Measurements from ENCODE around the gene RAB19.
"Not testable (repeated sequence)": the region's sequence is repeated elsewhere in the genome, so short reads cannot be mapped to it uniquely, and the experiment has no call there.

The RAB19 gene

DNA sequence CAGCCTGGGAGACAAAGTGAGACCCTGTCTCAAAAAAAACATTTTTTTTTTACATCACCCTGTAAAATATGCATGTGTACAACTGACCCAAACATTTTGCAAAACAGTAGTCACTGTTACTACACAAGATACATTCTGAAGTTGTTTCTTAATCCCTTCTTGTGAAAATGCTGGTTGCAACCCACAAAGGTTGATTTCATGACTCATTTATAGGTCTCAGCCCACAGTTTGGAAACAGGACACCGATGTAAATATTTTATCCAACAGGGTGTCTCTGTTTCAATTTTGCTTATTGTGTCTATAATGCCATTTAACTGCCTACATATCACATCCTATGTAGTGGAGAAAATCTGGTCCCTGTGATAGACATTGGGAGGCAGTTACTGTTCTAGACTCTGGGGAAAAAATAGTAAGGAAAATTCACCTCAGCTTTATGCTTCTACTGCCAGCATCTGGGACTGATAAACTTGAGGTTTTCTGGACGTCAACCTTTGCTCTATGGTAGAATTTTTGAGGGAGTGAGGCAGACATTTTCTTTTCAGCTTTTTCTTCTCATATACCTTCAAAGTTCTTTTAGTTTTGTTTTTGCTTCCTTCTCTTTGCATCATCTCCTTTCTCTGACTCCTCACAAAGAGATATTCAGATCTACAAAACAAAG is 1.6 kb upstream of the RAB19 start:
- DNase-seq (ENCODE audit: low spot score), result no peak

DNA sequence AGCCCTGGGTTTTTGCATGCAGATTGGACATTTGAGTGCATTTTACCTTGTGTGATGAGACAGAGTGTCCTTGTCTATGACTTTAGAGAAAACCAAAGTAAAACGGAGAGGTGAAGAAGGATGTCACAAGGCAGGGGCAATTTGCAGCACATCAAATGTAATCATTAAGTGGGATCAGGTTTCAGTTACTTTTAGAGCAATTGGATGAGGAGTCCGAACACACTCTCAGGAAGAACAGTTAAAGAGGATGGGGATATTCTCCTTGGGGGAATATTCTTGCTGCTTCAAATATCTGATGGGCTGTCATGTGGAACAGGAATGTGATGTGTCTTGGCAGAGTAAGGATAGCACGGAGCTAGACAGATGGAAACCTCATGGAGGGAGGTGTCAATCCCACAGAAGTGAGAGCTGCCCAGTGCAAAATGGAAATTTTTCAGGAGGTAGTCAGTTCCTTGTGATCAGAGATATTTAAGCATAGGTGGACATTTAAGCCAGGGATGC is 757 bp downstream of the RAB19 start:
- no peak for DNase-seq (ENCODE audit: low spot score)

DNA sequence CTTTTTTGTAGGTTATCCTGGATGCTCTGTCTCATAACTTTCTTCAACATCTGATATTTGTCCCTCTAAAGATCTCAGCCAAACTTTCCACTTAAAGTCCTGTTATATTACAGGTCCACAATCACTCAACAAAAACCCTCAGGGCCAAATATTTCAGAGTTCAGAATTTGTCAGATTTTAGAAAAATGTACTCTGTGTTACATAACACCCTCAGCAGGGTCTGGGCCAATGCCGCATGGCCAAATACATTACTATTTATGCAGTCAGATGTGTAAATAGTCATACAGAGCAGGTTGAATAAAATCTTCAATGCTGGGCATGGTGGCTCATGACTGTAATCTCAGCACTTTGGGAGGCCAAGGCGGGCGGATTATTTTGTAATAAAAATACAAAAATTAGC is 11.5 kb downstream of the RAB19 start:
- DNase-seq (ENCODE audit: low spot score), result no peak

DNA sequence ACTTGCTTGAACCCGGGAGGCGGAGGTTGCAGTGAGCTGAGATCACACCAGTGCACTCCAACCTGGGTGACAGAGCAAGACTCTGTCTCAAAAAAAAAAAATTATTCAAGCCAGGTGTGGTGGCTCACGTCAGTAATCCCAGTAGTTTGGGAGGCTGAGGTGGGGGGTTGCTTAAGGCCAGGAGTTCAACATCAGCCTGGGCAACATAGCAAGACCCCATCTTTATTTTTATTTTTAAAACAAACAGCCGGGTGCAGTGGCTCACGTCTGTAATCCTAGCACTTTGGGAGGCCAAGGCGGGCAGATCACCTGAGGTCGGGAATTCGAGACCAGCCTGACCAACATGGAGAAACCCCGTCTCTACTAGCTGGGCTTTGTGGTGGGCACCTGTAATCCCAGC is 12.0 kb downstream of the RAB19 start:
- not testable (repeated sequence) for DNase-seq (ENCODE audit: low spot score)

DNA sequence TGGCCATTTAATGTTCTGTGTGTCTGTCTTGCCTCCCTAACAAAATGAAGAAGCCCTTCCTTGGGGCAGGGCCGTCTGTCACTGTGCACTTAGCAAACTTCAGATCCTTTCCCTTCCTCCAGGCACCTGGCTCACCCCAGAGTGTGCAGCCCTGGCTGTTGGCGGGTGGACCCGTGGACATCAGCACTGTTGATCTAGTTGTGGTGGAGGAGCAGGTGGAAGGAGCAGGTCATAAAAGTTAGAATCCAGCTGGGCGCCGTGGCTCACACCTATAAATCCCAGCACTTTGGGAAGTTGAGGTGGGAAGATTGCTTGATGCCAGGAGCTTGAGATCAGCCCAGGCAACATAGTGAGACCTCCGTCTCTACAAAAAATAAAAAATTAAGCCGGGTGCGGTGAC is 12.7 kb downstream of the RAB19 start:
- no peak for DNase-seq (ENCODE audit: low spot score)

DNA sequence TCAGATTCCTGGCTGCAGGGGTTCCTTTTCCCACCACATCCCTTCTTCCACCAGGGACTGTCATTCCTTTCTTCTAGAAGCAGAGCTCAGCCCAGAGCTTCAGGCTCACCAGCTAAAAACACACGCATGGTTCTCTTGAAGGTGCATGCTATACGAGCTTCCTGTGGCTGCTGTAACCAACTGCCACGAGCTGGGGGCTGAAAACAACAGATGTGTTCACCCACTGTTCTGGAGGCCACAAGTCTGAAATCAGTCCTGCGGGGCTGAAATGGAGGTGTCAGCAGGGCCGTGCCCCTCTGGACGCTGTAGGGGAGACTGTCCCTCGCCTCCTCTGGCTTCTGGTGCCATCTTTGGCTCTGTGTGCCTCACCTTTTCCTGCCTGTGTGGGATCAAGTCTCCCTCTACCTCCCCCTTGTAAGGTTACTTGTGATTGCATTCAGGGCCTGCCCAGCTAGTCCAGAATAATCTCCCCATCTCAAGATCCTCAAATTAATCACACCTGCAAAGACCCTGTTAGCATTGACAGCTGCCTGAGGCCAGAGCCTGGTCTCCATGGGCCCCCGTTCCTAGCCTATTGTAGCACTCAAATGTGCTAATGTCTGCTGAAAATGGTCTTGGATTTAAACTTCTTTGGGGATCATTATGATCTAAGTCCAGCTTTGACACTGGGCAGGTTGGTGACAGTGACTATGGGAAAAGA is 13.7 kb downstream of the RAB19 start:
- peak; percentile 0 for DNase-seq (ENCODE audit: low spot score)

DNA sequence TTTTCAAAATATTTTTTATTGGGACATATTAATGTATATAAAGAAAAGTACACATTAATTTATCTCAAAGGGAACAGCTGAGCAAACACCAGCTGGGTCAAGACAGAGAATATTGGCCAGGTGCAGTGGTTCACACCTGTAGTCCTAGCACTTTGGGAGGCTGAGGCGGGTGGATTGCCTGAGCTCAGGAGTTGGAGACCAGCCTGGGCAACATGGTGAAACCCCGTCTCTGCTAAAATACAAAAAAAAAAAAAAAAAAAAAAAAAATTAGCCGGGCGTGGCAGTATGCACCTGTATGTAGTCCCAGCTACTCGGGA is 14.3 kb downstream of the RAB19 start:
- DNase-seq (ENCODE audit: low spot score), result not testable (repeated sequence)

DNA sequence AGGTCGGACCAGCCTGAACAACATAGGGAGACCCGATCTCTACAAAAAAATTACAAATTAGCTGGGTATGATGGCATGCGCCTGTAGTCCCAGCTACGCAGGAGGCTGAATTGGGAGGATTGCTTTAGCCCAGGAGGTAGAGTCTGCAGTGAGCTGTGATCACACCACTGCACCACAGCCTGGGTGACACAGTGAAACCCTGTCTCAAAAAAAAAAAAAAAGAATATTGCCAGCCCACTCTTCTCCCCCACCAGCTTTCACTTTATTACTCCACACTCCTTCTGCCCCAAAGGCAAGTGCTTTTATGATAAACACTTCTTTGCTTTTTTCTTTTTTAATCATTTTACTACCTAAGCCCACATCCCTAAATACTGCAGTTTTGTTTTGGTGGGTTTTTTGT is 14.8 kb downstream of the RAB19 start:
- peak; percentile 0 for DNase-seq (ENCODE audit: low spot score)

DNA sequence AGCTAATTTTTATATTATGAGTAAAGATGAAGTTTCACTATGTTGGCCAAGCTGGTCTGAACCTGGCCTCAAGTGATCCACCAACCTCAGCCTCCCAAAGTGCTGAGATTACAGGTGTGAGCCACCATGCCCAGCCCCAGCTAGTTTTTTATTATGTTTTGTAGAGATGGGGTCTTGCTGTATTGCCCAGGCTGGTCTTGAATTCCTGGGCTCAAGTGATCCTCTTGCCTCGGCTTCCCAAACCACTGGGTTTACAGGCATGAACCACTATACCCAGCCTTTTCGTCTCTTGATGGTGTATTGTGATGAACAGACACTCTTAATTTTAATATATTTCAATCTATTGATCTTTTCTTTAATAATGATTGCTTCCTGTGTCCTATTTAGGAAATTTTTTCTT is 17.7 kb downstream of the RAB19 start:
- DNase-seq (ENCODE audit: low spot score), result no peak

DNA sequence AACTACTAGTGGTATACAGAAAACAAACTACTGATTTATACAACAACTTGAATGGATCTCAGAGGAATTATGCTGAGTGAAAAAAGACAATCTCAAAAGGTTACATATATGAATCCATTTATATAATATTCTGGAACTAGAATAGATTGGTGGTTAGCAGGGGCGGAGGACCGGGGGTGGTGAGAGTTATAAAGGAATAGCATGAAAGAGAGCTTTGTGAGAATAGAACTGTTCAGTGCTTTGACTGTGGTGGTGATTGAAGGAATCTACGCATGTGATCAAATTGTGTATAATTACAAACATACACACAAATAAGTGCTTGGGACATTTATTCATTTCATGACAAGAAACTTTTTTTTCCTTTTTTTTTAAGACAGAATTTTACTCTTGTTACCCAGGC is 19.6 kb downstream of the RAB19 start:
- no peak for DNase-seq (ENCODE audit: low spot score)

DNA sequence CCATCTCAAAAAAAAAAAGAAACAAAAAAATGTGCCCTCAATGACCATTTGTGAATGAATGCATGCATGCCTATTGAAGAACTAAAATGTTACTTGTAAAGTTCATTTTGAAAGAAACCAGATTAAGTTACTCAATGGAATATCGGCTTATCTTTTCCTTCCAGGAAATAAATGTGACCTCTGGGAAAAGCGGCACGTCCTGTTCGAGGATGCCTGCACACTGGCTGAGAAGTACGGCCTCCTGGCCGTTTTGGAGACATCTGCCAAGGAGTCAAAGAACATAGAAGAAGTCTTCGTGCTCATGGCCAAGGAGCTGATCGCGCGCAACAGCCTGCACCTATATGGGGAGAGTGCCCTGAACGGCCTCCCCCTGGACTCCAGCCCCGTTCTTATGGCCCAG is 21.9 kb downstream of the RAB19 start:
- DNase-seq (ENCODE audit: low spot score), result no peak

DNA sequence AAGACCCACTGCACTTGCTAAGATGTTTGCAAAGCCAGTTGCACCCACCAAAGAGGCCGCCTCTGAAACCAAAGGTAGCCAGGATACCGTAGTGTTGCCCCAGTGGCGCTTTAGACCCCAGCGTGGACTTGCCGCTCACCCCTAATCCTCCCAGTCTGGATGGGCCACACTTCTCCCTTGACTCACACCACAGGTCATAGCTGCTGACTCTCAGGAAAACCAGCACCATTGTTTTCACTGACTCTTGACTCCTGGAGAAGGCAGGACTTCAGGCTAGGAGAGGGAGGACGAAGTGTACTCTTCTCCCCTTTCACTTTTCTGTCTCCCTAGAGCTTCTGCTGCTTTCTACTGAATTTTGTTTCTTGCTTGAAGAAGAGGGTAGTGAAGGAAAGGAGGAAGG is 22.3 kb downstream of the RAB19 start:
- DNase-seq (ENCODE audit: low spot score), result no peak

DNA sequence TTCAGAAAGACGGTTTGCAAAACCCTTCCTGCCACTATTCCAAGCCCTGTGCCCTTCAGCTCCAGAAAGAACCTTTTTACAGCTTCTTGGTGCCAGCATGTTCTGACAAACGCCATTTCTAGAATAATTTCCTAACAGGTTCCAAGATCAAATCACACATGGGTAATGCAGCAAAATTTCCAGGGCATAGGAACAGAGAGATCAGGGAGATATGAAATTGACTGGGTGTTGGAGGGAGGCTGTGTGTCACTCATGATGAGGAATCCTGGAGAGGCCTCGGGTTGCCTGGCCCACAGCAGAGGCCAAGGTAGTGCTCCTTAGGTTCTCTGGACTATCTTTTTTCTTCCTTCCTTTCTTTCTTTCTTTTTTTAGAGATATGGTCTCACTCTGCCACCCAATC is 29.5 kb downstream of the RAB19 start:
- no peak for DNase-seq (ENCODE audit: low spot score)

DNA sequence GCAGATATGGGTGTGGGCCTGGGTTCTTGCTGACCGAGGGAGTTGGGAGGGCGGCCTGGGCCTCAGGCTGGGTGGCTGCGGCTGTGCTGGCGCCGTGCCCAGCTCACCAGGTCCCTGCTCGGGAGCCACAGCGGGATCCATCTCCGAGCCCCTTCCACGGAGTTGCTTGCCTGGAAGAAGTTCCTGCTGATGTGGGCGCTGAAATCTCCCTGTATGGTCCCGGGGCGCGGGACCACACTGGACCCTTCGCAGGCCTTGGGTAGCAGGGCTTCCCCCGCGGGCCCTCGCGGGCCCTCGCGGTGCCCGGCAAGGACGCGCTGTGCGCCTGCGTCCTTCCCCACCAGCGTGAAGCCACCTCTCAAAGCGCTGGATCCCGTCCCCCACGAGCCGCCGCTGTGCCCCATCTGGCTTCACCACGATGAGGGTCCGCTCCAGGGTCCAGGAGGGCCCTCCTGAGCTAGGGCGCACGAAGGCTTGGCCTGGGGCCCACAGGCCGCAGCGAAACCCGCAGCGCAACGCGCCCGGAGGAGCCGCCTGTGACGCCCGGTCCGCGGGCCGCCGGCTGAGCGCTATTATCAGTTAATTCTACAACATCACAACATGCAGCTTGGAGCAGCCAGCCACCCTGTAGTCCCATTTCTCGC is 31.5 kb downstream of the RAB19 start:
- DNase-seq (ENCODE audit: low spot score), result no peak

DNA sequence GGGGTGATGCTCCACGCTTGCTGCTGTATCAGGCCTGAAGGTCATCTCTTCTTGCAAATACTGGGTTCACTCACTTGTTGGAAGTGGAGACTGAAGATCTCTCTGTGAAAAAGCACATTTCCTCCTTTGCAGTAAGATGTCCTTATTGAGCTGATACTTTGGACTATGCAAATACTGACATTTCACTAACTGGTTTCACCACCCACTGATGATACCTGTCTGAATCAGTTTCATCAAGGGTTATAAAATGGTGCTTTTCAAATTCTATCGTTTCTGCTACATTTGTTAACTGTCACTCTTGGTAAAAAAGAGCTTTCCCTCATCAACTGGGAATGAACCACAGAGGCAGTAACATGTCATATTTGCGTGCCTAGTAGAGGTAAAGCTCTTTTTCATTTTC is 35.5 kb downstream of the RAB19 start:
- no peak for DNase-seq (ENCODE audit: low spot score)

DNA sequence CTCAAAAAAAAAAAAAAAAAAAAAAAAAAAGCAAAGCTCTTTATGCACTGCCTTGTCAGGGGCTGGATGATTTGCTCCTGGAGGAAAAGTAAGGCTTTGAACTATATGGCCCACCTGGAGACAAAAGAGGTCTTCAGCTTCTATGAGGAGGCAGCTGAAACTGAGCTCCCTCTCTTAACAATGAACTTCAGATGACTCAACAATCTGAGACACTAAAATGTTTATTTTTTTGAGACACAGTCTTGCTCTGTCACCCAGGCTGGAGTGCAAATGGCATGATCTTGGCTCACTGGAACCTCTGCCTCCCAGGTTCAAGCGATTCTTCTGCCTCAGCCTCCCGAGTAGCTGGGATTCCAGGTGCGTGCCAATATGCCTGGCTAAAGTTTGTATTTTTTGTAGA is 36.7 kb downstream of the RAB19 start:
- DNase-seq (ENCODE audit: low spot score), result no peak

DNA sequence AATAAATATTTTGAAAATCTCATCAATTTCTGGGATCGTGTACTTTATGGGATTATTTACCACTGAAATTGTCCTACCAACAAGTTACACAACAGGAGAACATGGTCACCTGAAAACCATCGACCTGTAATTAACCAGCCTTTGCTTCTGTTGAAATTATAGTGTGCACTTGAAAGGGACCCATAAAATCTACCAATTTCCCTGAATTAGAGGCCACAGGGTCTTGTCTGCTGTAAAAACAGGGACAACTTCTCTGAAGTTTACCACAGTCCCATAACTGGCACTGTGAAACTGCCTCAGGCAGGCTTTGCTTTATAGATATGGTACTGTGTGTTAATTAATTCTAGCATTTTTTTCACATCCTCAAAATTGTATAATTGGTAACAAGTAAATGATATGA is 37.7 kb downstream of the RAB19 start:
- no peak for DNase-seq (ENCODE audit: low spot score)

DNA sequence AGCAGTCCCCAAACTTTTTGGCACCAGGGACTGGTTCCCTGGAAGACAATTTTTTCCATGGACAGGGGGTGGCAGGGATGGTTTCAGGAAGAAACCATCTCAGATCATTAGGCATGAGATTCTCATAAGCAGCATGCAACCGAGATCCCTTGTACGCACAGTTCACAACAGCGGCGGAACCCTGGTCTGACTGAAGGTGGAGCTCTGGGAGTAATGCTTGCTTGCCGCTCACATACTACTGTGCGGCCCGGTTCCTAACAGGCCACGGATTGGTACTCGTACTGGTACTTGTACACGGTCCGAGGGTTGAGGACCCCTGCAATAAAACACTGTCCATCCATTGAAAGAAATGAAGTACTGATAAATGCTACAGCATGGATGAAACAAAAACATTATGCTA is 42.6 kb downstream of the RAB19 start:
- DNase-seq (ENCODE audit: low spot score), result no peak

DNA sequence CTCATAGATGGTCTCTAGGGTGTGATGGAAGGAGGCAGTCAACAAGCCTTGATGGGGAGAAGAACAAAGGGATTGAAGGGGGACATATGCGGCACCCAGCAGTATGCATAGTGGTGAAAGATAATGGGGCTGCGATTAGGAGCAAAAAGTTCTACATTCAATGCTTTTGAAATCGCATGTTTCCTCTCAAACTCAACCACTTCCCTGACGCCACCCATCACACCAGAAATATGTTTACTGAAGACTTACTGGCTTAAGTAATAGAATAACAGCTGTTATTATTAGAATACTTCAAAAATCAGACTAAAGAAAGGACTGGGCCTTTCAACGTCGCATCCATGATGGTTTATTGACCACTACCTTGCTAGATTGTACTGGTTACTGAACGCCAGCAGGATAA is 44.0 kb downstream of the RAB19 start:
- DNase-seq (ENCODE audit: low spot score), result no peak

DNA sequence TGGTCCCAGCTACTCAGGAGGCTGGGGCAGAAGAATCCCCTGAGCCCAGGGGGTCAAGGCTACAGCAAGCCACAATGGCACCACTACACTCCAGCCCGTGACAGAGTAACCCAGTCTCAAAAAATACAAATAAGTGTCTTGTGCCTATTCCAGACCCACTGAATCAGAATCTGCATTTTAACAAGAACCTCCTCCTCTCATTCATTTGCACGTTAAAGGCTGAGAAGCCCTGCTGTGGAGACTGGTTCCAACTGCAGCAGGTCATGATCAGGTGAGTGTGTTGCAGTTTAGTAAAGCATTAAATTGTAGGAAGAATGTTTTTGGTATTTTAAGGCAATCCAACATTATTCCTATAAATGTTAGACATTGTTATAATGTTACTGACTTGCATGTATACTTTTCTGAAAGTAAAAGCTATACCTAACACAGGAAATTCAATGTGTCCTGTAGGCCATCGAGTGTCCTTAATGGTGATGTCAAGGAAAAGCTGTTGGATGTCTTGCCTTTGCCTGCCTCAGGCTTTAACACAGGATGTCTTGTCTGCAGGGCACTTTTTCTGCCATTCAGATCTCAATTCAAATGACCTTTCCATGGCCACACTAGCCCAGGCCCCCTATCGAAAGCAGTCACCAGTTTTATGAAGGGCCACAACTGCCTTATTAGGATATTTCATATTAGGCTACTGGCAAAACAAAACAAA is 45.1 kb downstream of the RAB19 start:
- no peak for DNase-seq (ENCODE audit: low spot score)

DNA sequence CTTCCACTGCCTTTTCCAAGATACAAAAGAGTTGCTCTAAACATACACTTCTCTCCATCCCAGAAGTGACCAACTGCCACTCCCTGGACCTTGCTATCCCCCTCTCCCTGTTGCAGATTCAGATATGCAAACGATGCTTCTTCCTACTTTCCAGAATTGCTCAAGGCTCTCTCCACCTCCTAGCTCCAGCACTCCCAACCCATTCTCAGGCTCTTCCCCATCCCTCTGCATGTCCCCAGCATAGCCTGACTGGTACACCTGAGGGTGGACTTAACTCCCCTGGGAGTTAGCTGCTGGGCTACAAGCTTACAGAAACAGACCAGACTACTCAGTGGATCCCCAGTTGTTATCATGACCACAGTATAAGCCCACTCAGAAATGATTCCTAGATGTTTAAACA is 47.9 kb downstream of the RAB19 start:
- DNase-seq (ENCODE audit: low spot score), result no peak

DNA sequence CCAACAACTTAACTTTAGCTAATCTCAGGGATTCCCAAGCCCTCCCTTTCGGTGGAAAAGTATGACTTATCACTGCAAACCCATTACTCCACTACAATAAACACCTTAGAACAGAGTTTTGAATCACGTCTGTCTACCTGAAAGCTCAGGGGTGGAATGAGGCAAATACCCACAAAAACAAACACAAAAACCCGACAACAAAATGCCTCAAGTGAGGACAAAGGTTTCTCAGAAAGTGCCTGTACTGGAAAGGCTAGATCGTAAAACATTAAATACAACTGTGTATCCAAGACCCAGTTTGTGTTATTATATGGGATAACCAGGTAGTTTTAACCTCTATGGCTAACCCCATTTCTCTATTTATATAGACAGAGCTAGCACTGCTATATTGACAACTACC is 49.4 kb downstream of the RAB19 start:
- DNase-seq (ENCODE audit: low spot score), result no peak

All from AG08395 (cell line).